H9 (cell line): ENCODE measurements around the gene OSGIN1. TPM values are rescaled to one million over a fixed set of nuclear protein-coding genes. Genes with fewer than 3 reads are reported as not detected.

Source experiments
- DNase-seq: peaks from one replicate; pipeline ENCODE4 v3.0.0-alpha.2; 2017
- H2AFZ ChIP-seq: one replicate; pipeline ENCODE4 v1.6.1; 2013; ENCODE audit warnings: mild to moderate bottlenecking, low read length, control low read depth, moderate library complexity
- H2AK5ac ChIP-seq: 2 replicates; pipeline ENCODE4 v1.6.1; 2013; ENCODE audit warnings: low read length, control low read depth, mixed read lengths; ENCODE audit not compliant: insufficient read length
- H2BK120ac ChIP-seq: one replicate; pipeline ENCODE4 v1.6.1; 2013; ENCODE audit warnings: low read depth, mild to moderate bottlenecking, low read length, control low read depth, inconsistent platforms; ENCODE audit not compliant: poor library complexity, severe bottlenecking
- H2BK12ac ChIP-seq: 2 replicates; pipeline ENCODE4 v1.6.1; 2013; ENCODE audit warnings: low read length, control low read depth, mixed read lengths, low read depth; ENCODE audit not compliant: insufficient read length
- H2BK15ac ChIP-seq: 2 replicates; pipeline ENCODE4 v1.6.1; 2013; ENCODE audit warnings: low read depth, low read length, control low read depth
- H2BK20ac ChIP-seq: one replicate; pipeline ENCODE4 v1.6.1; 2013; ENCODE audit warnings: low read depth, mild to moderate bottlenecking, low read length, control low read depth, inconsistent platforms; ENCODE audit not compliant: poor library complexity, severe bottlenecking
- H2BK5ac ChIP-seq: 2 replicates; pipeline ENCODE4 v1.6.1; 2013; ENCODE audit warnings: low read length, control low read depth, mixed read lengths; ENCODE audit not compliant: insufficient read length
- H3K14ac ChIP-seq: 2 replicates; pipeline ENCODE4 v1.6.1; 2013; ENCODE audit warnings: low read length, control low read depth; ENCODE audit not compliant: insufficient read depth
- H3K18ac ChIP-seq: 2 replicates; pipeline ENCODE4 v1.6.1; 2013; ENCODE audit warnings: low read depth, mild to moderate bottlenecking, mixed read lengths, low read length, control low read depth; ENCODE audit not compliant: insufficient read length
- H3K23ac ChIP-seq: 2 replicates; pipeline ENCODE4 v1.6.1; 2013; ENCODE audit warnings: low read length, control low read depth, mixed read lengths, low read depth; ENCODE audit not compliant: insufficient read length
- H3K23me2 ChIP-seq: 2 replicates; pipeline ENCODE4 v1.6.1; 2013; ENCODE audit warnings: low read depth, mild to moderate bottlenecking, mixed read lengths, low read length, control low read depth; ENCODE audit not compliant: insufficient read length, poor library complexity, severe bottlenecking
- H3K27ac ChIP-seq: 2 replicates; pipeline ENCODE4 v1.5.1; 2013; ENCODE audit warnings: low read length, control low read depth, mixed read lengths, low read depth; ENCODE audit not compliant: insufficient read length
- H3K27me3 ChIP-seq: 2 replicates; pipeline ENCODE4 v1.6.1; 2013; ENCODE audit warnings: low read length, control low read depth, inconsistent platforms; ENCODE audit not compliant: insufficient read depth
- H3K4ac ChIP-seq: 2 replicates; pipeline ENCODE4 v1.6.1; 2013; ENCODE audit warnings: low read depth, mild to moderate bottlenecking, control low read depth, inconsistent platforms, low read length, moderate library complexity
- H3K4me1 ChIP-seq: 2 replicates; pipeline ENCODE4 v1.6.1; 2013; ENCODE audit warnings: low read length, control low read depth, inconsistent platforms; ENCODE audit not compliant: insufficient read depth
- H3K4me2 ChIP-seq: 2 replicates; pipeline ENCODE4 v1.6.1; 2013; ENCODE audit warnings: low read length, control low read depth, mixed read lengths; ENCODE audit not compliant: insufficient read length, insufficient read depth
- H3K56ac ChIP-seq: 2 replicates; pipeline ENCODE4 v1.6.1; 2013; ENCODE audit warnings: low read depth, mild to moderate bottlenecking, mixed read lengths, low read length, control low read depth; ENCODE audit not compliant: insufficient read length
- H3K79me1 ChIP-seq: 2 replicates; pipeline ENCODE4 v1.6.1; 2013; ENCODE audit warnings: low read depth, mild to moderate bottlenecking, moderate library complexity, low read length, control low read depth, inconsistent platforms; ENCODE audit not compliant: insufficient read depth, poor library complexity, severe bottlenecking
- H3K79me2 ChIP-seq: 2 replicates; pipeline ENCODE4 v1.6.1; 2013; ENCODE audit warnings: low read length, control low read depth, inconsistent platforms; ENCODE audit not compliant: insufficient read depth
- H3K9ac ChIP-seq: 2 replicates; pipeline ENCODE4 v1.6.1; 2013; ENCODE audit warnings: low read length, control low read depth, mixed read lengths; ENCODE audit not compliant: insufficient read length; ENCODE audit errors: extremely low read depth
- H3K9me3 ChIP-seq: one replicate; pipeline ENCODE4 v1.6.1; 2013; ENCODE audit warnings: low read depth, low read length, inconsistent platforms; ENCODE audit not compliant: control insufficient read depth
- H3T11ph ChIP-seq: one replicate; pipeline ENCODE4 v1.6.1; 2013; ENCODE audit warnings: mild to moderate bottlenecking, low read length, control low read depth, inconsistent platforms
- H4K20me1 ChIP-seq: one replicate; pipeline ENCODE4 v1.6.1; 2013; ENCODE audit not compliant: control insufficient read depth, insufficient read length, insufficient read depth
- H4K5ac ChIP-seq: 2 replicates; pipeline ENCODE4 v1.6.1; 2013; ENCODE audit warnings: low read depth, mild to moderate bottlenecking, mixed read lengths, low read length, control low read depth; ENCODE audit not compliant: insufficient read length
- H4K8ac ChIP-seq: replicated peaks from 2 replicates; pipeline ENCODE4 v1.6.1; 2013; ENCODE audit warnings: low read length, control low read depth, mixed read lengths, low read depth; ENCODE audit not compliant: insufficient read length
- H4K91ac ChIP-seq: 2 replicates; pipeline ENCODE4 v1.6.1; 2013; ENCODE audit warnings: low read depth, mild to moderate bottlenecking, moderate library complexity, mixed read lengths, low read length, control low read depth; ENCODE audit not compliant: insufficient read length
- H3K27ac Mint-ChIP-seq, 3 experiments: 2 replicates in 2 of 3; 3 replicates in 1 of 3; pipeline ENCODE4 v1.8.0; 2020 to 2021; ENCODE audit warnings: mixed read lengths in 3 of 3, mild to moderate bottlenecking in 1 of 3, moderate library complexity in 1 of 3
- H3K27me3 Mint-ChIP-seq: 2 replicates; pipeline ENCODE4 v1.8.0; 2021; ENCODE audit warnings: low read depth, mild to moderate bottlenecking, moderate library complexity, mixed read lengths
- H3K36me3 Mint-ChIP-seq, 3 experiments: 2 replicates in 2 of 3; 3 replicates in 1 of 3; pipeline ENCODE4 v1.8.0; 2020 to 2021; ENCODE audit warnings: low read depth in 3 of 3, mixed read lengths in 3 of 3; ENCODE audit not compliant: insufficient read depth in 1 of 3
- H3K4me1 Mint-ChIP-seq, 2 experiments: 2 replicates each; pipeline ENCODE4 v1.8.0; 2020; ENCODE audit warnings: mixed read lengths in 2 of 2
- H3K4me3 Mint-ChIP-seq, 2 experiments: 2 replicates in 1 of 2; 3 replicates in 1 of 2; pipeline ENCODE4 v1.8.0; 2020 to 2021; ENCODE audit warnings: mild to moderate bottlenecking in 2 of 2, mixed read lengths in 2 of 2, moderate library complexity in 1 of 2
- H3K9me3 Mint-ChIP-seq, 2 experiments: 2 replicates in 1 of 2; 3 replicates in 1 of 2; pipeline ENCODE4 v1.8.0; 2020; ENCODE audit warnings: mild to moderate bottlenecking in 2 of 2, mixed read lengths in 2 of 2, moderate library complexity in 1 of 2
- WGBS: extraction: QIAGEN DNeasy Blood & Tissue Kit; methylation state at CpG from one replicate; pipeline ENCODE4 v1.1.7; 2013; ENCODE audit warnings: missing lambda C conversion rate, low lambda C conversion rate, mixed read lengths; ENCODE audit not compliant: insufficient read length; ENCODE audit errors: extremely low coverage; 5-methylcytosine and 5-hydroxymethylcytosine counted together
- total RNA-seq: library from RNA; stranded (reverse); gene quantifications from 2 replicates; pipeline ENCODE4 v1.2.1, GENCODE V29; 2021
- TF ChIP-seq, protein P1 (sequence below): fragments of 200-600 bp; sonication (generic); conservative IDR thresholded peaks from 3 replicates; pipeline ENCODE4 v1.8.0; 2021; ENCODE audit warnings: antibody characterized with exemption, mild to moderate bottlenecking

Gene OSGIN1
- total RNA-seq, 1 experiment from 2014 or later: 0.63 TPM

DNA sequence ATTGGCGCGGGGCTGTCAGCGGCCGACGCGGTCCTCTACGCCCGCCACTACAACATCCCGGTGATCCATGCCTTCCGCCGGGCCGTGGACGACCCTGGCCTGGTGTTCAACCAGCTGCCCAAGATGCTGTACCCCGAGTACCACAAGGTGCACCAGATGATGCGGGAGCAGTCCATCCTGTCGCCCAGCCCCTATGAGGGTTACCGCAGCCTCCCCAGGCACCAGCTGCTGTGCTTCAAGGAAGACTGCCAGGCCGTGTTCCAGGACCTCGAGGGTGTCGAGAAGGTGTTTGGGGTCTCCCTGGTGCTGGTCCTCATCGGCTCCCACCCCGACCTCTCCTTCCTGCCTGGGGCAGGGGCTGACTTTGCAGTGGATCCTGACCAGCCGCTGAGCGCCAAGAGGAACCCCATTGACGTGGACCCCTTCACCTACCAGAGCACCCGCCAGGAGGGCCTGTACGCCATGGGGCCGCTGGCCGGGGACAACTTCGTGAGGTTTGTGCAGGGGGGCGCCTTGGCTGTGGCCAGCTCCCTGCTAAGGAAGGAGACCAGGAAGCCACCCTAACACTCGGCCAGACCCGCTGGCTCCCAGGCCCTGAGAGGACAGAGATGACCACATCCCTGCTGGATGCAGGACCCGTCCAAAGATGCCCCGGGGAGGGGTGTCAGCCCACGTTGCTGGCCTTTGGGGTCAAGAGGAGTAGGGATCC, 12.6 kb downstream of the OSGIN1 start:
- Histone ChIP-seq H3K23me2 (peaks cover 6% of the 10 kb centered on the region), H4K91ac (no peak overlapping the region), H2BK12ac (no peak overlapping the region), H2AK5ac (no peak overlapping the region), H4K20me1 (peaks cover 3% of the 10 kb centered on the region), H3K18ac (no peak overlapping the region), H3K4me2 (no peak overlapping the region), H3K27ac (no peak overlapping the region), H3K79me2 (no peaks in the 10 kb centered on the region), H2BK5ac (no peak overlapping the region), H2BK20ac (no peak overlapping the region), H3K27me3 (peaks cover 2% of the 10 kb centered on the region; the same call in 1 of the 2 replicates), H2BK120ac (no peak overlapping the region), H3K9me3 (no peaks in the 10 kb centered on the region), H3K14ac (no peak overlapping the region), H4K8ac (no peak overlapping the region), H4K5ac (no peak overlapping the region), H3K4me1 (no peaks in the 10 kb centered on the region), H2BK15ac (no peak overlapping the region), H3K79me1 (no peaks in the 10 kb centered on the region), H3K9ac (no peak overlapping the region), H3K4ac (no peak overlapping the region), H2AFZ (no peak overlapping the region), H3K56ac (no peak overlapping the region), H3K23ac (no peak overlapping the region), H3T11ph (no peak overlapping the region)
- H3K4me1 Mint-ChIP-seq: peaks cover 12 to 23% of the 10 kb centered on the region in 2 experiments
- peak overlapping the region in 1 of 2 experiments; percentile 25; a peak in 1 of 5 replicates for H3K4me3 Mint-ChIP-seq
- DNase-seq: no peak
- H3K9me3 Mint-ChIP-seq: no peaks in the 10 kb centered on the region; a peak in 1 of 5 replicates
- H3K36me3 Mint-ChIP-seq: no peaks in the 10 kb centered on the region
- WGBS: no CpG with 5 or more reads among the region's 36 CpGs
- H3K27ac Mint-ChIP-seq: no peak overlapping the region
- H3K27me3 Mint-ChIP-seq: peaks cover 13% of the 10 kb centered on the region
- TF ChIP-seq, protein P1, sequence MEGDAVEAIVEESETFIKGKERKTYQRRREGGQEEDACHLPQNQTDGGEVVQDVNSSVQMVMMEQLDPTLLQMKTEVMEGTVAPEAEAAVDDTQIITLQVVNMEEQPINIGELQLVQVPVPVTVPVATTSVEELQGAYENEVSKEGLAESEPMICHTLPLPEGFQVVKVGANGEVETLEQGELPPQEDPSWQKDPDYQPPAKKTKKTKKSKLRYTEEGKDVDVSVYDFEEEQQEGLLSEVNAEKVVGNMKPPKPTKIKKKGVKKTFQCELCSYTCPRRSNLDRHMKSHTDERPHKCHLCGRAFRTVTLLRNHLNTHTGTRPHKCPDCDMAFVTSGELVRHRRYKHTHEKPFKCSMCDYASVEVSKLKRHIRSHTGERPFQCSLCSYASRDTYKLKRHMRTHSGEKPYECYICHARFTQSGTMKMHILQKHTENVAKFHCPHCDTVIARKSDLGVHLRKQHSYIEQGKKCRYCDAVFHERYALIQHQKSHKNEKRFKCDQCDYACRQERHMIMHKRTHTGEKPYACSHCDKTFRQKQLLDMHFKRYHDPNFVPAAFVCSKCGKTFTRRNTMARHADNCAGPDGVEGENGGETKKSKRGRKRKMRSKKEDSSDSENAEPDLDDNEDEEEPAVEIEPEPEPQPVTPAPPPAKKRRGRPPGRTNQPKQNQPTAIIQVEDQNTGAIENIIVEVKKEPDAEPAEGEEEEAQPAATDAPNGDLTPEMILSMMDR: no peak
